Gastroesophageal sphincter (tissue), 3 donors: Measurements from ENCODE around the gene JMY.

ENCODE experiments used
- EP300 ChIP-seq: sonication (generic); formaldehyde crosslinking; IDR thresholded peaks from one replicate; pipeline ENCODE4 v1.6.1; 2017; ENCODE audit warnings: antibody characterized with exemption, mild to moderate bottlenecking
- POLR2AphosphoS5 ChIP-seq: sonication (generic); formaldehyde crosslinking; IDR thresholded peaks from one replicate; pipeline ENCODE4 v1.6.1; 2017; ENCODE audit warnings: antibody characterized with exemption
- TF ChIP-seq, protein P1 (sequence below), 4 experiments: fragments of 200-600 bp in 2 of 4; fragments of 450-650 bp in 2 of 4; sonication (generic) in 1 of 4; IDR thresholded peaks; one replicate each; pipeline ENCODE4 v1.5.1; 2017 to 2019; ENCODE audit warnings: antibody characterized with exemption in 4 of 4, mild to moderate bottlenecking in 2 of 4, moderate library complexity in 2 of 4

DNA sequence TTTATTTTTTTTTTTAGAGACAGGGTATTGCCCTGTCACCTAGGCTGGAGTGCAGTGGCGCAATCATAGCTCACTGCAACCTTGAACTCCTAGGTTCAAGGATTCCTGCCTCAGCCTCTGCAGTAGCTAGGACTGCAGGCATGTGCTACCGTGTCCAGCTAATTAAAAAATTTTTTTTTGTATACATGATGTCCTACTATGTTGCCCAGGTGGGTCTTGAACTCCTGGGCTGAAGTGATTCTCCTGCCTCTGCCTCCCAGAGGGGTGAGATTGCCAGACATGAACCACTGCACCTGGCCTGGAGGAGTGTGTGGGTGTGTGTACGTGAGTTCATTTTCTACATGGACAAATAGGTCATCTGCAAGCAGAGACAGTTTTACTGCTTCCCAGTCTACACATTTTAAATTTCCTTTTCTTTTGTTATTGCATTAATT, 33.8 kb downstream of the JMY start:
- TF ChIP-seq, protein P1, sequence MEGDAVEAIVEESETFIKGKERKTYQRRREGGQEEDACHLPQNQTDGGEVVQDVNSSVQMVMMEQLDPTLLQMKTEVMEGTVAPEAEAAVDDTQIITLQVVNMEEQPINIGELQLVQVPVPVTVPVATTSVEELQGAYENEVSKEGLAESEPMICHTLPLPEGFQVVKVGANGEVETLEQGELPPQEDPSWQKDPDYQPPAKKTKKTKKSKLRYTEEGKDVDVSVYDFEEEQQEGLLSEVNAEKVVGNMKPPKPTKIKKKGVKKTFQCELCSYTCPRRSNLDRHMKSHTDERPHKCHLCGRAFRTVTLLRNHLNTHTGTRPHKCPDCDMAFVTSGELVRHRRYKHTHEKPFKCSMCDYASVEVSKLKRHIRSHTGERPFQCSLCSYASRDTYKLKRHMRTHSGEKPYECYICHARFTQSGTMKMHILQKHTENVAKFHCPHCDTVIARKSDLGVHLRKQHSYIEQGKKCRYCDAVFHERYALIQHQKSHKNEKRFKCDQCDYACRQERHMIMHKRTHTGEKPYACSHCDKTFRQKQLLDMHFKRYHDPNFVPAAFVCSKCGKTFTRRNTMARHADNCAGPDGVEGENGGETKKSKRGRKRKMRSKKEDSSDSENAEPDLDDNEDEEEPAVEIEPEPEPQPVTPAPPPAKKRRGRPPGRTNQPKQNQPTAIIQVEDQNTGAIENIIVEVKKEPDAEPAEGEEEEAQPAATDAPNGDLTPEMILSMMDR (IDR thresholded peaks at IDR 0.05) = no peak
- no peak for TF ChIP-seq EP300
- no peak for TF ChIP-seq POLR2AphosphoS5
